H9 (cell line): ENCODE data around the gene IFT81. TPM values are rescaled to one million over a fixed set of nuclear protein-coding genes. Genes with fewer than 3 reads are reported as not detected.

ENCODE experiments used
- DNase-seq: peaks from one replicate; pipeline ENCODE4 v3.0.0-alpha.2; 2017
- H2AFZ ChIP-seq: one replicate; pipeline ENCODE4 v1.6.1; 2013; ENCODE audit warnings: mild to moderate bottlenecking, low read length, control low read depth, moderate library complexity
- H2AK5ac ChIP-seq: 2 replicates; pipeline ENCODE4 v1.6.1; 2013; ENCODE audit warnings: low read length, control low read depth, mixed read lengths; ENCODE audit not compliant: insufficient read length
- H2BK120ac ChIP-seq: one replicate; pipeline ENCODE4 v1.6.1; 2013; ENCODE audit warnings: low read depth, mild to moderate bottlenecking, low read length, control low read depth, inconsistent platforms; ENCODE audit not compliant: poor library complexity, severe bottlenecking
- H2BK12ac ChIP-seq: 2 replicates; pipeline ENCODE4 v1.6.1; 2013; ENCODE audit warnings: low read length, control low read depth, mixed read lengths, low read depth; ENCODE audit not compliant: insufficient read length
- H2BK15ac ChIP-seq: 2 replicates; pipeline ENCODE4 v1.6.1; 2013; ENCODE audit warnings: low read depth, low read length, control low read depth
- H2BK20ac ChIP-seq: one replicate; pipeline ENCODE4 v1.6.1; 2013; ENCODE audit warnings: low read depth, mild to moderate bottlenecking, low read length, control low read depth, inconsistent platforms; ENCODE audit not compliant: poor library complexity, severe bottlenecking
- H2BK5ac ChIP-seq: 2 replicates; pipeline ENCODE4 v1.6.1; 2013; ENCODE audit warnings: low read length, control low read depth, mixed read lengths; ENCODE audit not compliant: insufficient read length
- H3K14ac ChIP-seq: 2 replicates; pipeline ENCODE4 v1.6.1; 2013; ENCODE audit warnings: low read length, control low read depth; ENCODE audit not compliant: insufficient read depth
- H3K18ac ChIP-seq: 2 replicates; pipeline ENCODE4 v1.6.1; 2013; ENCODE audit warnings: low read depth, mild to moderate bottlenecking, mixed read lengths, low read length, control low read depth; ENCODE audit not compliant: insufficient read length
- H3K23ac ChIP-seq: 2 replicates; pipeline ENCODE4 v1.6.1; 2013; ENCODE audit warnings: low read length, control low read depth, mixed read lengths, low read depth; ENCODE audit not compliant: insufficient read length
- H3K23me2 ChIP-seq: 2 replicates; pipeline ENCODE4 v1.6.1; 2013; ENCODE audit warnings: low read depth, mild to moderate bottlenecking, mixed read lengths, low read length, control low read depth; ENCODE audit not compliant: insufficient read length, poor library complexity, severe bottlenecking
- H3K27ac ChIP-seq: 2 replicates; pipeline ENCODE4 v1.5.1; 2013; ENCODE audit warnings: low read length, control low read depth, mixed read lengths, low read depth; ENCODE audit not compliant: insufficient read length
- H3K27me3 ChIP-seq: 2 replicates; pipeline ENCODE4 v1.6.1; 2013; ENCODE audit warnings: low read length, control low read depth, inconsistent platforms; ENCODE audit not compliant: insufficient read depth
- H3K4ac ChIP-seq: 2 replicates; pipeline ENCODE4 v1.6.1; 2013; ENCODE audit warnings: low read depth, mild to moderate bottlenecking, control low read depth, inconsistent platforms, low read length, moderate library complexity
- H3K4me1 ChIP-seq: 2 replicates; pipeline ENCODE4 v1.6.1; 2013; ENCODE audit warnings: low read length, control low read depth, inconsistent platforms; ENCODE audit not compliant: insufficient read depth
- H3K4me2 ChIP-seq: 2 replicates; pipeline ENCODE4 v1.6.1; 2013; ENCODE audit warnings: low read length, control low read depth, mixed read lengths; ENCODE audit not compliant: insufficient read length, insufficient read depth
- H3K56ac ChIP-seq: 2 replicates; pipeline ENCODE4 v1.6.1; 2013; ENCODE audit warnings: low read depth, mild to moderate bottlenecking, mixed read lengths, low read length, control low read depth; ENCODE audit not compliant: insufficient read length
- H3K79me1 ChIP-seq: 2 replicates; pipeline ENCODE4 v1.6.1; 2013; ENCODE audit warnings: low read depth, mild to moderate bottlenecking, moderate library complexity, low read length, control low read depth, inconsistent platforms; ENCODE audit not compliant: insufficient read depth, poor library complexity, severe bottlenecking
- H3K79me2 ChIP-seq: 2 replicates; pipeline ENCODE4 v1.6.1; 2013; ENCODE audit warnings: low read length, control low read depth, inconsistent platforms; ENCODE audit not compliant: insufficient read depth
- H3K9ac ChIP-seq: 2 replicates; pipeline ENCODE4 v1.6.1; 2013; ENCODE audit warnings: low read length, control low read depth, mixed read lengths; ENCODE audit not compliant: insufficient read length; ENCODE audit errors: extremely low read depth
- H3K9me3 ChIP-seq: one replicate; pipeline ENCODE4 v1.6.1; 2013; ENCODE audit warnings: low read depth, low read length, inconsistent platforms; ENCODE audit not compliant: control insufficient read depth
- H3T11ph ChIP-seq: one replicate; pipeline ENCODE4 v1.6.1; 2013; ENCODE audit warnings: mild to moderate bottlenecking, low read length, control low read depth, inconsistent platforms
- H4K20me1 ChIP-seq: one replicate; pipeline ENCODE4 v1.6.1; 2013; ENCODE audit not compliant: control insufficient read depth, insufficient read length, insufficient read depth
- H4K5ac ChIP-seq: 2 replicates; pipeline ENCODE4 v1.6.1; 2013; ENCODE audit warnings: low read depth, mild to moderate bottlenecking, mixed read lengths, low read length, control low read depth; ENCODE audit not compliant: insufficient read length
- H4K8ac ChIP-seq: replicated peaks from 2 replicates; pipeline ENCODE4 v1.6.1; 2013; ENCODE audit warnings: low read length, control low read depth, mixed read lengths, low read depth; ENCODE audit not compliant: insufficient read length
- H4K91ac ChIP-seq: 2 replicates; pipeline ENCODE4 v1.6.1; 2013; ENCODE audit warnings: low read depth, mild to moderate bottlenecking, moderate library complexity, mixed read lengths, low read length, control low read depth; ENCODE audit not compliant: insufficient read length
- H3K27ac Mint-ChIP-seq, 3 experiments: 2 replicates in 2 of 3; 3 replicates in 1 of 3; pipeline ENCODE4 v1.8.0; 2020 to 2021; ENCODE audit warnings: mixed read lengths in 3 of 3, mild to moderate bottlenecking in 1 of 3, moderate library complexity in 1 of 3
- H3K27me3 Mint-ChIP-seq: 2 replicates; pipeline ENCODE4 v1.8.0; 2021; ENCODE audit warnings: low read depth, mild to moderate bottlenecking, moderate library complexity, mixed read lengths
- H3K36me3 Mint-ChIP-seq, 3 experiments: 2 replicates in 2 of 3; 3 replicates in 1 of 3; pipeline ENCODE4 v1.8.0; 2020 to 2021; ENCODE audit warnings: low read depth in 3 of 3, mixed read lengths in 3 of 3; ENCODE audit not compliant: insufficient read depth in 1 of 3
- H3K4me1 Mint-ChIP-seq, 2 experiments: 2 replicates each; pipeline ENCODE4 v1.8.0; 2020; ENCODE audit warnings: mixed read lengths in 2 of 2
- H3K4me3 Mint-ChIP-seq, 2 experiments: 2 replicates in 1 of 2; 3 replicates in 1 of 2; pipeline ENCODE4 v1.8.0; 2020 to 2021; ENCODE audit warnings: mild to moderate bottlenecking in 2 of 2, mixed read lengths in 2 of 2, moderate library complexity in 1 of 2
- H3K9me3 Mint-ChIP-seq, 2 experiments: 2 replicates in 1 of 2; 3 replicates in 1 of 2; pipeline ENCODE4 v1.8.0; 2020; ENCODE audit warnings: mild to moderate bottlenecking in 2 of 2, mixed read lengths in 2 of 2, moderate library complexity in 1 of 2
- WGBS: extraction: QIAGEN DNeasy Blood & Tissue Kit; methylation state at CpG from one replicate; pipeline ENCODE4 v1.1.7; 2013; ENCODE audit warnings: missing lambda C conversion rate, low lambda C conversion rate, mixed read lengths; ENCODE audit not compliant: insufficient read length; ENCODE audit errors: extremely low coverage; 5-methylcytosine and 5-hydroxymethylcytosine counted together
- total RNA-seq: library from RNA; stranded (reverse); gene quantifications from 2 replicates; pipeline ENCODE4 v1.2.1, GENCODE V29; 2021
- TF ChIP-seq, protein P1 (sequence below): fragments of 200-600 bp; sonication (generic); conservative IDR thresholded peaks from 3 replicates; pipeline ENCODE4 v1.8.0; 2021; ENCODE audit warnings: antibody characterized with exemption, mild to moderate bottlenecking

The IFT81 gene
- total RNA-seq, 1 experiment from 2014 or later: 9.3 TPM

DNA sequence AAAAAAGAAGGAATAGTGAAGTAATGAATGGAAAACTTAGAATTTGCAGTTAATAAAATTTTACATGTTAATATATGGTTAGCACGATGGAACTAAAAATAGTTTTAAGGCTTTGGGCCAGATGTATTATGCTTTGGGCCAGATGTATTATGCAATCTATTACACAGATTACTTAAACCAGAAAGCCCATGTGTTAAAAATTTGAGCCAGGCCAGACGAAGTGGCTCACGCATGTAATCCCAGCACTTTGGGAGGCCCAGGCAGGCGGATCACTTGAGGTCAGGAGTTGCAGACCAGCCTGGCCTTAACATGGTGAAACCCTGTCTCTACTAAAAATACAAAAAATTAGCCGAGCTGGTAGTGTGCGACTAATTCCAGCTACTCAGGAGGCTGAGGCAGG lies 17.2 kb downstream of the IFT81 start:
- Histone ChIP-seq H3K23ac (no peak overlapping the region), H3K23me2 (no peaks in the 10 kb centered on the region), H2AK5ac (no peak overlapping the region), H2BK12ac (no peak overlapping the region), H2BK15ac (no peak overlapping the region), H3K4ac (no peak overlapping the region), H3K4me2 (no peak overlapping the region), H3K27me3 (no peaks in the 10 kb centered on the region), H2BK20ac (no peak overlapping the region), H2BK5ac (no peak overlapping the region), H3K9me3 (no peaks in the 10 kb centered on the region), H3T11ph (no peak overlapping the region), H3K18ac (no peak overlapping the region), H3K79me2 (no peaks in the 10 kb centered on the region), H4K91ac (no peak overlapping the region), H3K14ac (no peak overlapping the region), H4K5ac (no peak overlapping the region), H3K56ac (no peak overlapping the region), H3K9ac (no peak overlapping the region), H3K27ac (no peak overlapping the region), H2AFZ (no peak overlapping the region), H4K20me1 (no peaks in the 10 kb centered on the region), H4K8ac (no peak overlapping the region), H3K79me1 (no peaks in the 10 kb centered on the region), H3K4me1 (no peaks in the 10 kb centered on the region), H2BK120ac (no peak overlapping the region)
- Mint-ChIP-seq H3K27ac (no peak overlapping the region), H3K4me3 (no peak overlapping the region), H3K9me3 (no peaks in the 10 kb centered on the region), H3K27me3 (no peaks in the 10 kb centered on the region), H3K36me3 (peaks cover 0 to 4% (median 4%) of the 10 kb centered on the region in 3 experiments; a peak in 2 of 7 replicates), H3K4me1 (no peaks in the 10 kb centered on the region)
- DNase-seq: no peak
- TF ChIP-seq, protein P1, sequence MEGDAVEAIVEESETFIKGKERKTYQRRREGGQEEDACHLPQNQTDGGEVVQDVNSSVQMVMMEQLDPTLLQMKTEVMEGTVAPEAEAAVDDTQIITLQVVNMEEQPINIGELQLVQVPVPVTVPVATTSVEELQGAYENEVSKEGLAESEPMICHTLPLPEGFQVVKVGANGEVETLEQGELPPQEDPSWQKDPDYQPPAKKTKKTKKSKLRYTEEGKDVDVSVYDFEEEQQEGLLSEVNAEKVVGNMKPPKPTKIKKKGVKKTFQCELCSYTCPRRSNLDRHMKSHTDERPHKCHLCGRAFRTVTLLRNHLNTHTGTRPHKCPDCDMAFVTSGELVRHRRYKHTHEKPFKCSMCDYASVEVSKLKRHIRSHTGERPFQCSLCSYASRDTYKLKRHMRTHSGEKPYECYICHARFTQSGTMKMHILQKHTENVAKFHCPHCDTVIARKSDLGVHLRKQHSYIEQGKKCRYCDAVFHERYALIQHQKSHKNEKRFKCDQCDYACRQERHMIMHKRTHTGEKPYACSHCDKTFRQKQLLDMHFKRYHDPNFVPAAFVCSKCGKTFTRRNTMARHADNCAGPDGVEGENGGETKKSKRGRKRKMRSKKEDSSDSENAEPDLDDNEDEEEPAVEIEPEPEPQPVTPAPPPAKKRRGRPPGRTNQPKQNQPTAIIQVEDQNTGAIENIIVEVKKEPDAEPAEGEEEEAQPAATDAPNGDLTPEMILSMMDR: no peak
- WGBS: no CpG with 5 or more reads among the region's 6 CpGs
